Endodermal cell (in vitro differentiated cells): ENCODE measurements around the gene GRIP2. TPM values are rescaled to one million over a fixed set of nuclear protein-coding genes. Genes with fewer than 3 reads are reported as not detected.
A peak's percentile ranks its signal among the peaks of the same experiment; 100 is the strongest.

Experiments used
- DNase-seq: peaks from one replicate; pipeline ENCODE4 v3.0.0-alpha.2; 2017
- H3K27ac ChIP-seq: 2 replicates; pipeline ENCODE4 v1.5.1; 2013; ENCODE audit warnings: mild to moderate bottlenecking, low read depth, low read length, moderate library complexity
- H3K27me3 ChIP-seq: 2 replicates; pipeline ENCODE4 v1.6.1; 2013; ENCODE audit warnings: mild to moderate bottlenecking, low read length, moderate library complexity; ENCODE audit not compliant: insufficient read depth, control insufficient read depth, poor library complexity, severe bottlenecking
- H3K36me3 ChIP-seq: 2 replicates; pipeline ENCODE4 v1.7.0; 2013; ENCODE audit warnings: mild to moderate bottlenecking, low read length, moderate library complexity; ENCODE audit not compliant: control insufficient read depth, insufficient read depth
- H3K4me1 ChIP-seq: one replicate; pipeline ENCODE4 v1.7.0; 2013; ENCODE audit warnings: low read length; ENCODE audit not compliant: control insufficient read depth, insufficient read depth
- H3K4me3 ChIP-seq: 2 replicates; pipeline ENCODE4 v1.5.1; 2013; ENCODE audit warnings: mild to moderate bottlenecking, low read length, moderate library complexity
- H3K9ac ChIP-seq: 2 replicates; pipeline ENCODE4 v1.6.1; 2013; ENCODE audit warnings: mild to moderate bottlenecking, low read length, moderate library complexity; ENCODE audit not compliant: poor library complexity, severe bottlenecking; ENCODE audit errors: extremely low read depth
- H3K9me3 ChIP-seq: 2 replicates; pipeline ENCODE4 v1.6.1; 2013; ENCODE audit warnings: mild to moderate bottlenecking, low read length, moderate library complexity; ENCODE audit not compliant: control insufficient read depth
- H3K27ac Mint-ChIP-seq: 2 replicates; pipeline ENCODE4 v1.8.0; 2020; ENCODE audit warnings: mixed read lengths
- H3K27me3 Mint-ChIP-seq: 2 replicates; pipeline ENCODE4 v1.8.0; 2021; ENCODE audit warnings: mild to moderate bottlenecking, mixed read lengths; ENCODE audit not compliant: insufficient read depth
- H3K36me3 Mint-ChIP-seq: 2 replicates; pipeline ENCODE4 v1.8.0; 2020; ENCODE audit warnings: low read depth, mixed read lengths
- H3K4me1 Mint-ChIP-seq: 2 replicates; pipeline ENCODE4 v1.8.0; 2020; ENCODE audit warnings: mixed read lengths
- H3K4me3 Mint-ChIP-seq: 2 replicates; pipeline ENCODE4 v1.8.0; 2020; ENCODE audit warnings: mild to moderate bottlenecking, moderate library complexity, mixed read lengths
- H3K9me3 Mint-ChIP-seq: 2 replicates; pipeline ENCODE4 v1.8.0; 2020; ENCODE audit warnings: mild to moderate bottlenecking, mixed read lengths
- WGBS, 2 experiments: methylation state at CpG; one replicate each; pipeline versions ENCODE4 v1.1.5 to v1.1.7; 2013; ENCODE audit warnings: missing lambda C conversion rate in 2 of 2, mixed read lengths in 1 of 2; ENCODE audit not compliant: insufficient coverage in 1 of 2, insufficient read length in 1 of 2; 5-methylcytosine and 5-hydroxymethylcytosine counted together
- total RNA-seq, 2 donors: library from RNA; stranded (reverse); fragmentation: NEBNext Ultra II Directional in 1 of 2; extraction: Animal tissue kit (Norgen Biotek cat#: 25700) in 1 of 2; gene quantifications; 2 replicates in 1 of 2; 3 replicates in 1 of 2; pipeline ENCODE4 v1.2.1, GENCODE V29; 2021
- TF ChIP-seq, protein P1 (sequence below): fragments of 200-600 bp; sonication (generic); conservative IDR thresholded peaks from 2 replicates; pipeline ENCODE4 v1.5.0; 2021; ENCODE audit warnings: antibody characterized with exemption, mild to moderate bottlenecking

The GRIP2 gene
- total RNA-seq, 2 donors from 2014 or later, result 2.0 to 2.2 TPM

DNA sequence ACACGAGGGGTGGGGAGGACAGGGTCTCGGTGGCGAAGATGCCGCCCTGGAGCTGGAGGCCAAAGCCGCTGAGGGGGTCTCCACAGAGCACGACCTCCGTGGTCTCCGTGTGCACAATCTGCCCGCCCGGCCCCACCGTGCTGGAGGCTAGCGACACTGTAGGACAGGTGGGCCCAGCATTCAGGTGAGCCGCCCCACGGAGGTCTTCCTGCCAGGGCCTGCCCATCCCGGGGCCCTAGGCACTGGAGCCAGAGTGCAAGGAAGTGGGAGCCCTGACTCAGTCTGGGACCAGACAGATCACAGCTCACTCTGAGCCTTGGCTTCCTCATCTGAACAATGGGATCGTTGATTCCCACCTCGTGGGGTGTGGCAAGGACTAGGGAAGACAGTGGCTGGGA lies 25.8 kb downstream of the GRIP2 start:
- TF ChIP-seq, protein P1, sequence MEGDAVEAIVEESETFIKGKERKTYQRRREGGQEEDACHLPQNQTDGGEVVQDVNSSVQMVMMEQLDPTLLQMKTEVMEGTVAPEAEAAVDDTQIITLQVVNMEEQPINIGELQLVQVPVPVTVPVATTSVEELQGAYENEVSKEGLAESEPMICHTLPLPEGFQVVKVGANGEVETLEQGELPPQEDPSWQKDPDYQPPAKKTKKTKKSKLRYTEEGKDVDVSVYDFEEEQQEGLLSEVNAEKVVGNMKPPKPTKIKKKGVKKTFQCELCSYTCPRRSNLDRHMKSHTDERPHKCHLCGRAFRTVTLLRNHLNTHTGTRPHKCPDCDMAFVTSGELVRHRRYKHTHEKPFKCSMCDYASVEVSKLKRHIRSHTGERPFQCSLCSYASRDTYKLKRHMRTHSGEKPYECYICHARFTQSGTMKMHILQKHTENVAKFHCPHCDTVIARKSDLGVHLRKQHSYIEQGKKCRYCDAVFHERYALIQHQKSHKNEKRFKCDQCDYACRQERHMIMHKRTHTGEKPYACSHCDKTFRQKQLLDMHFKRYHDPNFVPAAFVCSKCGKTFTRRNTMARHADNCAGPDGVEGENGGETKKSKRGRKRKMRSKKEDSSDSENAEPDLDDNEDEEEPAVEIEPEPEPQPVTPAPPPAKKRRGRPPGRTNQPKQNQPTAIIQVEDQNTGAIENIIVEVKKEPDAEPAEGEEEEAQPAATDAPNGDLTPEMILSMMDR, result no peak
- Mint-ChIP-seq H3K27me3 (peaks cover 2% of the 10 kb centered on the region), H3K27ac (no peak overlapping the region), H3K9me3 (no peaks in the 10 kb centered on the region), H3K36me3 (no peaks in the 10 kb centered on the region), H3K4me3 (no peak overlapping the region), H3K4me1 (no peaks in the 10 kb centered on the region)
- H3K27ac ChIP-seq, result no peak overlapping the region
- no peaks in the 10 kb centered on the region for H3K36me3 ChIP-seq
- no peaks in the 10 kb centered on the region for H3K4me1 ChIP-seq
- WGBS, 2 experiments, result 85 to 89% methylated on average over 13 to 17 of the region's 17 CpGs
- peak; percentile 26 for DNase-seq
- no peaks in the 10 kb centered on the region for H3K27me3 ChIP-seq
- H3K4me3 ChIP-seq, result no peak overlapping the region
- H3K9me3 ChIP-seq, result no peaks in the 10 kb centered on the region
- no peak overlapping the region for H3K9ac ChIP-seq

DNA sequence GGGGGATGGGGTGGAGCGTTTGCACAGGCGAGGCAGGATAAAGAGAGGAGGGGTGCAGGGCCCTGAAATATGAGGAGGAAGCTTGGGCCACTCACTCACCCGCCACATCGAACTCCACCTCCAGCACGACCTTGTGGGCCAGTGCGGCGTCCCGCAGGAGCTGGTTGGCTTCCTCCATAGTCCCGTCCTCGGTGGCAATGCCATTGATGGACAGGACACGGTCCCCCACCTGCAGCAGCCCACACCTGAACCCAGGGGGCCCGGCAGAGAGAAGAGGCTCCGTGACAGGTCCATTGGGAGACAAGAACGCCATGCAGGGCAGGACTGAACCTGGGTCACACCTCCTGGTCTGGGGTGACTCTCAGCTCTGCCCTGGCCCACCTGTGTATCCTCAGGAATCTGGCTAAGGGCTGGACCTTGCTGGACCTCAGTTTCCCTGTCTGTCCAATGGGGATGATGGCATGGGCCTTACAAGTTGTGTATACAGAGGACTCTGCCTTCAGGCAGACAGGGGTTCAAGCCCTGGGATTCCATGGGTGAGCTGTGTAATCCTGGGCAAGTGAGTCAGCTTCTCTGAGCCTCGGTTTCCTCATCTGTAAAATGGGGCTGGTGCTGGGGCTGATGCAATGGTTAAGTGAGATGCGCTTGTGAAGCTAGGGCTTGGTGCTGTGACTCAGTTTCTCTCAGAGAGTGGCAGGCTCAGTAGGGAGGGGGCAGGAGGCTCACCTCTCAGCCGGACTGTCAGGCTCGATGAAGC lies 26.4 kb downstream of the GRIP2 start:
- TF ChIP-seq, protein P1, result no peak
- Histone ChIP-seq H3K4me3 (no peak overlapping the region), H3K27ac (no peak overlapping the region), H3K36me3 (no peaks in the 10 kb centered on the region), H3K27me3 (no peaks in the 10 kb centered on the region), H3K4me1 (no peaks in the 10 kb centered on the region), H3K9me3 (no peaks in the 10 kb centered on the region), H3K9ac (no peak overlapping the region)
- Mint-ChIP-seq H3K27ac (no peak overlapping the region), H3K4me3 (no peak overlapping the region), H3K4me1 (no peaks in the 10 kb centered on the region), H3K27me3 (peaks cover 2% of the 10 kb centered on the region), H3K9me3 (no peaks in the 10 kb centered on the region), H3K36me3 (no peaks in the 10 kb centered on the region)
- WGBS, 2 experiments, result 90 to 97% methylated on average over 10 to 18 of the region's 18 CpGs
- peak; percentile 44 for DNase-seq

DNA sequence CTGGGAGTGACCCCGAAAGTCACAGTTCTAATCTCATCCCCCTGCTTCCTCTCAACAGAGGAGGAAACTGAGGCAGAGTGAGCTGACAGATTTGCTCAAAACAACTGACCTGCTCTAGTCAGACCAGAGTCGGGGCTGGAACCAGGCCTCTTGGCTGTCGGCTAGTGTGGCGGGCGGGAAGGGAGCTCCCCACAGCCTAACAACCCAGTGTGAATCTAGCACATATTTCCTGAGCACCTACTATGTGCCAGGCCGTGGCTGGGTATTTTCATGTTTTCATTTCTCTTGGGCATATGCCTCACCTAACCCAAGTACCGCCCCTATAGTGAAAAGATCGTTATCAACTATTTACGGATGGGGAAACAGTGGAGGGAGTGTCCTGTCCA lies 27.2 kb downstream of the GRIP2 start:
- TF ChIP-seq, protein P1, result no peak
- peak; percentile 29 for DNase-seq
- H3K4me3 ChIP-seq, result no peak overlapping the region
- WGBS, 2 experiments, result 89% methylated on average over 5 to 9 of the region's 9 CpGs
- Mint-ChIP-seq H3K36me3 (no peaks in the 10 kb centered on the region), H3K4me3 (no peak overlapping the region), H3K27ac (no peak overlapping the region), H3K27me3 (peaks cover 2% of the 10 kb centered on the region), H3K4me1 (no peaks in the 10 kb centered on the region), H3K9me3 (no peaks in the 10 kb centered on the region)
- H3K27me3 ChIP-seq, result no peaks in the 10 kb centered on the region
- no peak overlapping the region for H3K27ac ChIP-seq
- H3K4me1 ChIP-seq, result no peaks in the 10 kb centered on the region
- no peak overlapping the region for H3K9ac ChIP-seq
- no peaks in the 10 kb centered on the region for H3K36me3 ChIP-seq
- no peaks in the 10 kb centered on the region for H3K9me3 ChIP-seq
